ENCODE data around the gene CECR2. TPM values are rescaled to one million over a fixed set of nuclear protein-coding genes. Genes with fewer than 3 reads are reported as not detected.

The CECR2 gene
- total RNA-seq, 1 donor from 2014 or later, result 6.2 TPM

DNA sequence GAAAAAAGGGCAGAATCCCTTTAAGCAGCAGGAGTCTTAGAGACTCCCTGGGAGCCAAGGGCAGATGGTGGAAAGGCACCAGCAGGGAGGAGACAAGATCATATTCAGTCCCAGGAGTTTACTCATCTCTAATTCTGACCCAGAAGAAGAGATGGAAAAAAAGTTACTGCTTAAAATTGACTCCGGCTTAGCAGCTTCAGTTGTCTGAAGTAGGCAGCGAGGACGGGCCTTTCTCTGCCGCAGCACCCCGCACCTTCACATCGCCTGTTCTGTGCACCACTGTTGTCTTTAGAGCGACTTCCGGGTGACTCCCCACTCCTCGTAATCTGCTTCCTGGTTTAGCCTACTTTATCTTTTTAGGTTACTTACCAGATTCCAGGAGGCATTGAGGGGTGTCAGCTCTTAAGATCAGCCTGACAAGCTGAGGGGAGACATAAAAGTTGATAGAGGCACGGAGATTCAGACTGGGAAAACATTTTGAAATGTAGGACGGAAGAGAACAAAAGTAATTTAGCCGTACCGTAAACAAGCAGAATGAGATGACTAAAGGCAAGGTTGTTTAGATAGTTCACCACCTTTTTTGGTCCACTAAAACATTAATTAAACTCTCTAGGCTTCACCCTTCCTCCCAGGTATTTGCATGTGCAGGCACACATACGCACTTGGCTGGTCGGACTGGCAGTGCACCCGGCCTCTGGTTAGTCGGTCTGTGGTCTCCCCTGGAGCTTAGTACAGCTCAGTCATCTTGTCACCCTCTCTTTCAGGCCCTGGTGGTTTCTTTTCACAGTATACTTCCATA is 74.3 kb downstream of the CECR2 start:
- TF ChIP-seq CTCF (IDR thresholded peaks at IDR 0.05; ENCODE audit: insufficient read depth, low read length, poor library complexity, severe bottlenecking), result no peak
- Histone ChIP-seq H3K27me3 (ENCODE audit: control insufficient read depth, insufficient read depth, low read length) (no peaks in the 10 kb centered on the region), H3K36me3 (ENCODE audit: control insufficient read depth, insufficient read depth, low read length) (no peaks in the 10 kb centered on the region), H3K4me3 (ENCODE audit: low read depth, low read length) (peak overlapping the region; percentile 6)
- no peak for DNase-seq (ENCODE audit: low read depth)

- no peak for TF ChIP-seq CTCF (IDR thresholded peaks at IDR 0.05; ENCODE audit: insufficient read depth, low read length, poor library complexity, severe bottlenecking)
- DNase-seq (ENCODE audit: low read depth), result no peak
Measured at GRCh38 chr22:17444204-17444504, 74.9 kb downstream of the CECR2 start.

GRCh38 chr22:17446698-17447097 is 77.4 kb downstream of the CECR2 start:
- Histone ChIP-seq H3K4me3 (ENCODE audit: low read depth, low read length) (no peak overlapping the region), H3K27me3 (ENCODE audit: control insufficient read depth, insufficient read depth, low read length) (no peaks in the 10 kb centered on the region), H3K36me3 (ENCODE audit: control insufficient read depth, insufficient read depth, low read length) (no peaks in the 10 kb centered on the region)
- DNase-seq (ENCODE audit: low read depth), result no peak
- no peak for TF ChIP-seq CTCF (IDR thresholded peaks at IDR 0.05; ENCODE audit: insufficient read depth, low read length, poor library complexity, severe bottlenecking)

More at GRCh38 chr22:17444204-17444504, 74.9 kb downstream of the CECR2 start:
- Histone ChIP-seq H3K36me3 (ENCODE audit: control insufficient read depth, insufficient read depth, low read length) (no peaks in the 10 kb centered on the region), H3K4me3 (ENCODE audit: low read depth, low read length) (no peak overlapping the region), H3K27me3 (ENCODE audit: control insufficient read depth, insufficient read depth, low read length) (no peaks in the 10 kb centered on the region)

DNA sequence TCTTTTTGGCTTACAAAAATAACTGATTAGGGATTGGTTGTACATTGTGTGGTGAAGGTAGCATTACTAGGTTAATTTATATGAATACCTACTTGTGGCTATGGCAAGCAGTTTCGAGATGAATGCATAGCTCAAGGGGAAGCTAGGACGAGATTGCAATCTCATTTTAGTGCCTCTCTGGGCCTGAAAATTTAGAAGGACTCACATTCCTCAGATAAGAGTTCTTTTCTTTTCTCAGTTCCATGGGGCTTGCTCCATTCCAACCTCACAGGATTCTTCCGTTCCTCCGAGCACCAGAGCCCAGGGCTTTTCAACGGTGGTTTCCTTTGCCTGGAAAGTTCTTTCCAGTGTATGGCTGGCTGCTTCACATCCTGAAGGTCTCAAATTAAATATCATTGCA is 82.1 kb downstream of the CECR2 start:
- Histone ChIP-seq H3K27me3 (ENCODE audit: control insufficient read depth, insufficient read depth, low read length) (no peaks in the 10 kb centered on the region), H3K36me3 (ENCODE audit: control insufficient read depth, insufficient read depth, low read length) (no peaks in the 10 kb centered on the region), H3K4me3 (ENCODE audit: low read depth, low read length) (no peak overlapping the region)
- no peak for DNase-seq (ENCODE audit: low read depth)
- no peak for TF ChIP-seq CTCF (IDR thresholded peaks at IDR 0.05; ENCODE audit: insufficient read depth, low read length, poor library complexity, severe bottlenecking)

DNA sequence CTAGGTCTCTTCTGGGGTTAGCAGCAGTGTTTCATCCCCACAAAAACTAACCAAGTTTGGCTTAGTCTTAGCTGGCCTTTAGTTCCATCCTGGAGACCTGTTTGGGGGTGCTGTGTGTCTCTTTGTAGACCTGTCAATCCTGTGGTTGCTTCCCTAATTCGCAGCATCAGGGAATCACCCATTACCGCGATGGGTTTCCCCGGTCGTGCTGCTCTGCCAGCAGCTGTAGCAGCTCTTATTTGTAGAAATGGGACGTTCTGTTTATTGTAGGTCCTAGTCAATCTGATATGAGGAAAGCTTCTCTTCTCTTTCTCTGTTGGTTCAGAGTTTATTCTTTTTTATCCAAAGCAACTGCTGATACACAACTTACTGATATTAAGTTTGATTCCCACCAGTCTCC is 91.6 kb downstream of the CECR2 start:
- no peak for DNase-seq (ENCODE audit: low read depth)
- Histone ChIP-seq H3K36me3 (ENCODE audit: control insufficient read depth, insufficient read depth, low read length) (no peaks in the 10 kb centered on the region), H3K27me3 (ENCODE audit: control insufficient read depth, insufficient read depth, low read length) (no peaks in the 10 kb centered on the region), H3K4me3 (ENCODE audit: low read depth, low read length) (no peak overlapping the region)
- TF ChIP-seq CTCF (IDR thresholded peaks at IDR 0.05; ENCODE audit: insufficient read depth, low read length, poor library complexity, severe bottlenecking), result no peak

Data from kidney epithelial cell (primary cell).